ENCODE data around the gene CCND1. TPM values are rescaled to one million over a fixed set of nuclear protein-coding genes. Genes with fewer than 3 reads are reported as not detected.

Gene CCND1
- total and polyA plus RNA-seq, 2 experiments from 2014 or later: 80.2 to 81.9 TPM

DNA sequence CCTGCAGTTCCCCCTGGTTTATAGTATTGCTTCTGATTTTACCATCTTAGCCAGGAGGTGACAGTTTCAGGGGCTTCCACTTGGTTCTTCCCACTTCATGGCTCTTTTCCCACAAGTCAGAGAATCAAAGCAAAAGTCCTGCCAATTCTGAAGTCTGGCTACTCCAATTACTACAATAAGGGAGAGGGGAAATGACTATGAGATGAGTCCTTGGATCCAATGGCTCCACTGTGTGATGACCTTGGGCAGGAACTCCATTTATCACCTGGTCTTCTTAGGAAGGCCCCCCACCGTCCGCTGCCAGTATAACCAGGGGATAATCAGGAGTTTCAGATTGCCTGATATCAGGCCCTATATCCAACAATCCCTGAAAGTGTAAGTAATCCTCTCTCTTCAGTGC is 31.6 kb upstream of the CCND1 start:
- H3K79me2 ChIP-seq: no peaks in the 10 kb centered on the region
- H3K4me1 ChIP-seq (ENCODE audit: insufficient read depth): no peaks in the 10 kb centered on the region
- H3K27me3 ChIP-seq: no peaks in the 10 kb centered on the region
- no peak overlapping the region for H2AFZ ChIP-seq
- H3K9me2 ChIP-seq (replicated peaks; ENCODE audit: insufficient read depth): no peaks in the 10 kb centered on the region
- no peaks in the 10 kb centered on the region for H3K36me3 ChIP-seq (replicated peaks; ENCODE audit: insufficient read depth, low read depth)
- H3K27ac ChIP-seq: no peak overlapping the region
- WGBS (ENCODE audit: low lambda C conversion rate, missing lambda C conversion rate): 92% methylated on average over 2 of the region's 2 CpGs
- TF ChIP-seq CTCF (IDR thresholded peaks at IDR 0.05; ENCODE audit: poor library complexity): no peak
- no peak for DNase-seq (ENCODE audit: low spot score)
- no peak overlapping the region for H3K4me2 ChIP-seq
- no peaks in the 10 kb centered on the region for H4K20me1 ChIP-seq (ENCODE audit: insufficient read depth, poor library complexity, severe bottlenecking)
- H3K4me3 ChIP-seq: no peak overlapping the region
- no peaks in the 10 kb centered on the region for H3K9me3 ChIP-seq (ENCODE audit: low read depth)

DNA sequence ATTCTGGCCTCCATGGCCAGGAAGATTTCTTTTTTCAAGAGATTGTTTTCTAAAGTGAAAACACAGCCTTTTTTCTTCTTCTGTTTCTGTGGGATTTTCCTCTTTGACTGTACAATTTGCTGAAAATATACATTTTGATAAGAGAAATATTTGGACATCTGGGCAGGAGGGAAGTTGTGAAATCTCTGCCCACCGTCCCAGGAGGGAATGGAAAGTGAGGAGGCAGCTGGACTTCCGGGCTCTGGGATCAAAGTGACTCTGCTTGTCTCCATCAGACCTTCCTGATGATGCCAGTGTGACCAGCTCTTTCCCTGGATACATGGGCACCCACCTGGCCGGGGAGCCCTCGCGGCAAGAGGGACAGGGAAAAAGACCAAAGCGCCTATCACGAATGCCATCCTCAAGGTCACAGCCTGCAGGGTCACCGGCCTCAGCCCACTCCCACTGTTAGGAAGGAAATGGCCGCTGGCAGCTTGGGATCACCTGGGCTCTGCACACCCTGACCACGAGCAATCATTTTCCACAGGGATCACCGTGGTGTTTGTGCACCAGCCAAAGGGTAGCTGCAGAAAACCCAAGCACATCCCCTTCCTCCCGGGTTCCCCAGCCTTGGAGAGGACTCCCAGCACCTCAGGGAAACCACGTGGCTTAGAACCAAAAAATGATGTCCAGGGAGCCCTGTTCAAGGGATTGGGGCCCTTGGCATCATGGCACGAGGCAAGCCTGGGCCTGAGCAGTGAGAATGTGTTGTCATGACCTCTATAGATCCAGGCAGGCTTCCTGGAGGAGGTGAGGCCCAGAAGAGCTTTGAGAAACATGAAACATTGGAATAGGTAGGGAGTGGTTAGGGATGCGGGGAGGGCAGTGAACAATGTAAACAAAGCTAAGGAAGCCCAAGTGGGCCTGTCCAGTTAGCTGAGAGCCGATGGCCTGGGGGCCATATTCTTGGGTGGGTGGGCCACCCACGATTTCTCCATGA is 29.1 kb upstream of the CCND1 start:
- Histone ChIP-seq H4K20me1 (ENCODE audit: insufficient read depth, poor library complexity, severe bottlenecking) (no peaks in the 10 kb centered on the region), H3K4me1 (ENCODE audit: insufficient read depth) (no peaks in the 10 kb centered on the region), H3K9me2 (replicated peaks; ENCODE audit: insufficient read depth) (no peaks in the 10 kb centered on the region), H3K4me3 (no peak overlapping the region), H3K4me2 (no peak overlapping the region), H3K27me3 (no peaks in the 10 kb centered on the region), H3K79me2 (no peaks in the 10 kb centered on the region), H2AFZ (no peak overlapping the region), H3K27ac (no peak overlapping the region), H3K36me3 (replicated peaks; ENCODE audit: insufficient read depth, low read depth) (no peaks in the 10 kb centered on the region), H3K9me3 (ENCODE audit: low read depth) (no peaks in the 10 kb centered on the region)
- TF ChIP-seq EZH2phosphoT487 (IDR thresholded peaks at IDR 0.05; ENCODE audit: low read depth, severe bottlenecking, unreplicated experiment): no peak
- TF ChIP-seq EZH2 (IDR thresholded peaks at IDR 0.05; ENCODE audit: borderline replicate concordance): no peak
- TF ChIP-seq CTCF (IDR thresholded peaks at IDR 0.05; ENCODE audit: poor library complexity): no peak
- WGBS (ENCODE audit: low lambda C conversion rate, missing lambda C conversion rate): 81% methylated on average over 17 of the region's 17 CpGs
- no peak for DNase-seq (ENCODE audit: low spot score)

GRCh38 chr11:69613594-69613993 is 27.4 kb upstream of the CCND1 start:
- H3K79me2 ChIP-seq: no peaks in the 10 kb centered on the region
- H2AFZ ChIP-seq: no peak overlapping the region
- H3K4me3 ChIP-seq: no peak overlapping the region
- no peaks in the 10 kb centered on the region for H3K9me3 ChIP-seq (ENCODE audit: low read depth)
- no peak for DNase-seq (ENCODE audit: low spot score)
- no peaks in the 10 kb centered on the region for H4K20me1 ChIP-seq (ENCODE audit: insufficient read depth, poor library complexity, severe bottlenecking)
- no peak overlapping the region for H3K4me2 ChIP-seq
- 97% methylated on average over 9 of the region's 9 CpGs for WGBS (ENCODE audit: low lambda C conversion rate, missing lambda C conversion rate)
- H3K36me3 ChIP-seq (replicated peaks; ENCODE audit: insufficient read depth, low read depth): no peaks in the 10 kb centered on the region
- H3K9me2 ChIP-seq (replicated peaks; ENCODE audit: insufficient read depth): no peaks in the 10 kb centered on the region
- H3K4me1 ChIP-seq (ENCODE audit: insufficient read depth): no peaks in the 10 kb centered on the region
- no peaks in the 10 kb centered on the region for H3K27me3 ChIP-seq
- TF ChIP-seq EZH2phosphoT487 (IDR thresholded peaks at IDR 0.05; ENCODE audit: low read depth, severe bottlenecking, unreplicated experiment) (no peak), EZH2 (IDR thresholded peaks at IDR 0.05; ENCODE audit: borderline replicate concordance) (no peak), CTCF (IDR thresholded peaks at IDR 0.05; ENCODE audit: poor library complexity) (no peak)
- H3K27ac ChIP-seq: no peak overlapping the region

Measured in hepatocyte (in vitro differentiated cells).